HepG2 (cell line): Measurements from ENCODE around the gene PRM2. TPM values are rescaled to one million over a fixed set of nuclear protein-coding genes. Genes with fewer than 3 reads are reported as not detected.

Experiments
- FOXO1 ChIP-seq: sonication (generic); formaldehyde crosslinking; IDR thresholded peaks from 2 replicates; pipeline ENCODE4 v1.4.0; 2020; ENCODE audit warnings: missing genetic modification reagents
- KIAA2018 ChIP-seq: sonication (generic); formaldehyde crosslinking; IDR thresholded peaks from 2 replicates; pipeline ENCODE4 v1.5.0; 2020; ENCODE audit warnings: mild to moderate bottlenecking, missing genetic modification reagents, borderline replicate concordance
- NFE2L2 ChIP-seq: fragments of 150-350 bp; IDR thresholded peaks from 2 replicates; pipeline ENCODE4 v1.6.1; 2014; ENCODE audit warnings: low read length
- RFX3 ChIP-seq: IDR thresholded peaks from 2 replicates; pipeline ENCODE4 v1.6.1; 2016; ENCODE audit warnings: missing biosample characterization, missing genetic modification reagents
- SETDB1 ChIP-seq: sonication (generic); formaldehyde crosslinking; IDR thresholded peaks from 2 replicates; pipeline ENCODE4 v1.5.1; 2020; ENCODE audit warnings: missing genetic modification reagents, mild to moderate bottlenecking, borderline replicate concordance
- SP4 ChIP-seq: sonication (generic); formaldehyde crosslinking; IDR thresholded peaks from 2 replicates; pipeline ENCODE4 v1.8.1; 2023; ENCODE audit warnings: mild to moderate bottlenecking, missing genetic modification reagents
- TBP ChIP-seq: sonication (generic); formaldehyde crosslinking; IDR thresholded peaks from 2 replicates; pipeline ENCODE4 v1.5.0; 2020; ENCODE audit warnings: missing genetic modification reagents
- TCF7 ChIP-seq: sonication (generic); IDR thresholded peaks from 2 replicates; pipeline ENCODE4 v1.6.1; 2016; ENCODE audit warnings: antibody characterized with exemption, low read depth
- ZNF383 ChIP-seq: sonication (generic); formaldehyde crosslinking; IDR thresholded peaks from 2 replicates; pipeline ENCODE4 v1.4.0; 2020; ENCODE audit warnings: missing genetic modification reagents, mild to moderate bottlenecking, borderline replicate concordance
- ZNF644 ChIP-seq: IDR thresholded peaks from 2 replicates; pipeline ENCODE4 v1.6.1; 2016; ENCODE audit warnings: low read depth
- ZNF839 ChIP-seq: sonication (generic); formaldehyde crosslinking; IDR thresholded peaks from 2 replicates; pipeline ENCODE4 v1.4.0; 2020; ENCODE audit warnings: missing genetic modification reagents, mild to moderate bottlenecking, borderline replicate concordance
- polyA plus RNA-seq, 8 experiments: library from polyadenylated mRNA; depleted of rRNA in 3 of 8; stranded (reverse) in 7 of 8; unstranded in 1 of 8; fragments of >200 nt; fragmentation: Illumina TruSeq in 4 of 8; extraction: Trizol in 4 of 8; gene quantifications; 2 replicates each; pipeline versions ENCODE4 v1.2.1 to v1.2.3, GENCODE V29; 2011 to 2016; ENCODE audit warnings: low read depth in 4 of 8, missing spikeins in 1 of 8, mixed read lengths in 1 of 8; ENCODE audit not compliant: insufficient read depth in 1 of 8
- total RNA-seq, 5 experiments: library from RNA; depleted of rRNA; stranded (reverse); fragments of >200 nt; fragmentation: Illumina TruSeq; extraction: Trizol; gene quantifications; 2 replicates each; pipeline ENCODE4 v1.2.3, GENCODE V29; 2016; ENCODE audit warnings: low read depth in 1 of 5
- TF ChIP-seq, protein P1 (sequence below): IDR thresholded peaks from 2 replicates; pipeline ENCODE4 v1.6.1; 2016; ENCODE audit warnings: low read depth, missing genetic modification reagents, missing compliant biosample characterization
- TF ChIP-seq, protein P2 (sequence below): sonication (generic); formaldehyde crosslinking; conservative IDR thresholded peaks from 2 replicates; pipeline ENCODE4 v1.5.0; 2020; ENCODE audit warnings: missing genetic modification reagents

The PRM2 gene
- total and polyA plus RNA-seq, 2 of the 13 experiments (the other 11 are each of a cell fraction or from before 2014, with no cell fraction given): 0.54 TPM; not detected in 1

DNA sequence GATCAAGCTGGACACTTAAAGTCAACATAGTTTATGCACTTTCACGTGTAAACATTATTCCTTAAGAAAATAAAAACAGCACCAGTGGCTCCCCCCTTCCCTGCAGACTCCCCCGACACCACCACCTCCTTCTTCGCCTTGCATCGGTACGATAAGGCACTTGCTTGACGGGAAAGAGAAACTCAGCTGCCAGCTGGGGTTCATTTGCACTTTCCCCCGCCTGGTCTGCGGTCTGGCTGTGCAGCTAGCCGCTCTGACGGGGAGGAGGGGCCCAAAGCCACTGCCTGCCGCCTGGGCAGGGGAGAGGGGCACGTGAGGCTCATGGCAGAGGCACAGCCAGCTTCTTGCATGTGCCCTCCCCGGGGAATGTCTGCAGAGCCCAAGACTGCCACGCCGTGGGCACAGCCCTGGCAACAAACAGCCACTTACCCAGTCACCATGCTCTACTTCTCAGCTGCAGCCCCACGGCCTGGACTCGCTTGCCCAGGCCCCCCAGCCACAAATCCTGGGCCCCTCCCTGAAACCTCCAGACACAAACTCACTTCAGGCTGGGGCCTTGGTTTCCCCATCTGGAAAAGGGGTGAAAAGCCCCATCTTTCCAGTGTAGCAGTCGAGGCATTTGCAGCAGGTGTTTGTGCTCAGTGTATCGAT lies 21.3 kb upstream of the PRM2 start (continued):
- TF ChIP-seq, protein P1, sequence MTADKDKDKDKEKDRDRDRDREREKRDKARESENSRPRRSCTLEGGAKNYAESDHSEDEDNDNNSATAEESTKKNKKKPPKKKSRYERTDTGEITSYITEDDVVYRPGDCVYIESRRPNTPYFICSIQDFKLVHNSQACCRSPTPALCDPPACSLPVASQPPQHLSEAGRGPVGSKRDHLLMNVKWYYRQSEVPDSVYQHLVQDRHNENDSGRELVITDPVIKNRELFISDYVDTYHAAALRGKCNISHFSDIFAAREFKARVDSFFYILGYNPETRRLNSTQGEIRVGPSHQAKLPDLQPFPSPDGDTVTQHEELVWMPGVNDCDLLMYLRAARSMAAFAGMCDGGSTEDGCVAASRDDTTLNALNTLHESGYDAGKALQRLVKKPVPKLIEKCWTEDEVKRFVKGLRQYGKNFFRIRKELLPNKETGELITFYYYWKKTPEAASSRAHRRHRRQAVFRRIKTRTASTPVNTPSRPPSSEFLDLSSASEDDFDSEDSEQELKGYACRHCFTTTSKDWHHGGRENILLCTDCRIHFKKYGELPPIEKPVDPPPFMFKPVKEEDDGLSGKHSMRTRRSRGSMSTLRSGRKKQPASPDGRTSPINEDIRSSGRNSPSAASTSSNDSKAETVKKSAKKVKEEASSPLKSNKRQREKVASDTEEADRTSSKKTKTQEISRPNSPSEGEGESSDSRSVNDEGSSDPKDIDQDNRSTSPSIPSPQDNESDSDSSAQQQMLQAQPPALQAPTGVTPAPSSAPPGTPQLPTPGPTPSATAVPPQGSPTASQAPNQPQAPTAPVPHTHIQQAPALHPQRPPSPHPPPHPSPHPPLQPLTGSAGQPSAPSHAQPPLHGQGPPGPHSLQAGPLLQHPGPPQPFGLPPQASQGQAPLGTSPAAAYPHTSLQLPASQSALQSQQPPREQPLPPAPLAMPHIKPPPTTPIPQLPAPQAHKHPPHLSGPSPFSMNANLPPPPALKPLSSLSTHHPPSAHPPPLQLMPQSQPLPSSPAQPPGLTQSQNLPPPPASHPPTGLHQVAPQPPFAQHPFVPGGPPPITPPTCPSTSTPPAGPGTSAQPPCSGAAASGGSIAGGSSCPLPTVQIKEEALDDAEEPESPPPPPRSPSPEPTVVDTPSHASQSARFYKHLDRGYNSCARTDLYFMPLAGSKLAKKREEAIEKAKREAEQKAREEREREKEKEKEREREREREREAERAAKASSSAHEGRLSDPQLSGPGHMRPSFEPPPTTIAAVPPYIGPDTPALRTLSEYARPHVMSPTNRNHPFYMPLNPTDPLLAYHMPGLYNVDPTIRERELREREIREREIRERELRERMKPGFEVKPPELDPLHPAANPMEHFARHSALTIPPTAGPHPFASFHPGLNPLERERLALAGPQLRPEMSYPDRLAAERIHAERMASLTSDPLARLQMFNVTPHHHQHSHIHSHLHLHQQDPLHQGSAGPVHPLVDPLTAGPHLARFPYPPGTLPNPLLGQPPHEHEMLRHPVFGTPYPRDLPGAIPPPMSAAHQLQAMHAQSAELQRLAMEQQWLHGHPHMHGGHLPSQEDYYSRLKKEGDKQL: no peak; the same call in none of the 2 replicates
- TF ChIP-seq, protein P2, sequence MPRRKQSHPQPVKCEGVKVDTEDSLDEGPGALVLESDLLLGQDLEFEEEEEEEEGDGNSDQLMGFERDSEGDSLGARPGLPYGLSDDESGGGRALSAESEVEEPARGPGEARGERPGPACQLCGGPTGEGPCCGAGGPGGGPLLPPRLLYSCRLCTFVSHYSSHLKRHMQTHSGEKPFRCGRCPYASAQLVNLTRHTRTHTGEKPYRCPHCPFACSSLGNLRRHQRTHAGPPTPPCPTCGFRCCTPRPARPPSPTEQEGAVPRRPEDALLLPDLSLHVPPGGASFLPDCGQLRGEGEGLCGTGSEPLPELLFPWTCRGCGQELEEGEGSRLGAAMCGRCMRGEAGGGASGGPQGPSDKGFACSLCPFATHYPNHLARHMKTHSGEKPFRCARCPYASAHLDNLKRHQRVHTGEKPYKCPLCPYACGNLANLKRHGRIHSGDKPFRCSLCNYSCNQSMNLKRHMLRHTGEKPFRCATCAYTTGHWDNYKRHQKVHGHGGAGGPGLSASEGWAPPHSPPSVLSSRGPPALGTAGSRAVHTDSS (CRISPR knock-in tag): 0 out of 2 replicates have a peak, but pooled peaks have one; percentile 37
- TF ChIP-seq NFE2L2: no peak
- TF ChIP-seq SP4: peak; percentile 49; the same call in 1 of the 2 replicates
- TF ChIP-seq ZNF644 (CRISPR knock-in tag): no peak
- TF ChIP-seq ZNF383 (CRISPR knock-in tag): no peak
- TF ChIP-seq SETDB1: no peak
- no peak; the same call in 1 of the 2 replicates for TF ChIP-seq TCF7
- no peak for TF ChIP-seq KIAA2018
- peak; percentile 81 for TF ChIP-seq FOXO1 (CRISPR knock-in tag)
- no peak for TF ChIP-seq ZNF839 (CRISPR knock-in tag)
- TF ChIP-seq RFX3 (CRISPR knock-in tag): no peak
- no peak for TF ChIP-seq TBP (CRISPR knock-in tag)
